Spinal cord (tissue), 10 donors: ENCODE results near the gene TMEM164. TPM values are rescaled to one million over a fixed set of nuclear protein-coding genes. Genes with fewer than 3 reads are reported as not detected.
"Not testable (repeated sequence)": the region's sequence is repeated elsewhere in the genome, so short reads cannot be mapped to it uniquely, and the experiment has no call there.

Experiments
- DNase-seq, 6 donors: peaks; one replicate each; pipeline versions ENCODE4 v3.0.0 to v3.0.0-alpha.2; 2013 to 2015; ENCODE audit warnings: low spot score in 6 of 6, low read depth in 4 of 6
- H3K27ac ChIP-seq: one replicate; pipeline ENCODE4 v1.5.1; 2013; ENCODE audit warnings: low read depth, low read length, control low read depth
- H3K27me3 ChIP-seq: one replicate; pipeline ENCODE4 v1.6.1; 2013; ENCODE audit warnings: low read length; ENCODE audit not compliant: control insufficient read depth, insufficient read depth
- H3K36me3 ChIP-seq: one replicate; pipeline ENCODE4 v1.6.1; 2013; ENCODE audit warnings: low read length; ENCODE audit not compliant: control insufficient read depth, insufficient read depth
- H3K4me1 ChIP-seq: one replicate; pipeline ENCODE4 v1.6.1; 2013; ENCODE audit warnings: low read length; ENCODE audit not compliant: control insufficient read depth, insufficient read depth
- H3K4me3 ChIP-seq: one replicate; pipeline ENCODE4 v1.5.1; 2013; ENCODE audit warnings: low read depth, low read length, control low read depth
- H3K9me3 ChIP-seq: one replicate; pipeline ENCODE4 v1.6.1; 2013; ENCODE audit warnings: low read length; ENCODE audit not compliant: control insufficient read depth, insufficient read depth
- WGBS: methylation state at CpG from one replicate; pipeline ENCODE4 v1.1.5; 2013; ENCODE audit warnings: missing lambda C conversion rate; ENCODE audit not compliant: insufficient coverage; 5-methylcytosine and 5-hydroxymethylcytosine counted together
- long read RNA-seq, 4 donors: transcript quantifications; one replicate each; lab custom pipeline, GENCODE V29; 2026
- polyA plus RNA-seq, 2 donors: library from polyadenylated mRNA; unstranded; fragments of 120-200 nt; gene quantifications; one replicate each; pipeline ENCODE4 v1.2.1, GENCODE V29; 2013; ENCODE audit not compliant: insufficient read length in 2 of 2
- total RNA-seq, 2 donors: library from RNA; depleted of rRNA in 1 of 2; stranded (reverse); fragments of 120-200 nt in 1 of 2; fragments of >200 nt in 1 of 2; gene quantifications; one replicate each; pipeline versions ENCODE4 v1.2.3 to v1.2.4, GENCODE V29; 2013 to 2014
- donor health status: healthy.

Gene TMEM164
- total RNA-seq: 10 to 100 TPM; 16.2 to 21.9 TPM
- polyA plus RNA-seq: 10 to 100 TPM; 19.4 to 21.0 TPM
- long read RNA-seq, donor 1: 0 reads
- long read RNA-seq, donor 2: 0 reads
- long read RNA-seq, donor 3, full-length matches to known transcripts: 2 of 2 reads
- long read RNA-seq, donor 3, partial matches to known transcripts: 0 of 2 reads
- long read RNA-seq, donor 3, other reads (novel, unspliced or antisense): 0 of 2 reads
- long read RNA-seq, donor 4, full-length matches to known transcripts: 1 of 1 reads
- long read RNA-seq, donor 4, partial matches to known transcripts: 0 of 1 reads
- long read RNA-seq, donor 4, other reads (novel, unspliced or antisense): 0 of 1 reads

GRCh38 chrX:110002300-110003166 is at the start of gene TMEM164:
TSS of gene TMEM164 (plus strand) at chrX:110003114. CDS start at chrX:110003775, 661 bp downstream.
- peaks cover 19% of the 10 kb centered on the region for H3K27me3 ChIP-seq
- peaks cover 25% of the 10 kb centered on the region for H3K4me1 ChIP-seq
- H3K4me3 ChIP-seq: peak within 1 kb of the TSS; percentile 71
- peak in 5 of 6 donors; percentile 45 to 91 (median 54) for DNase-seq
- no peaks in the 10 kb centered on the region for H3K9me3 ChIP-seq
- 17% methylated on average over 77 of the region's 83 CpGs for WGBS
- H3K36me3 ChIP-seq: no peaks in the 10 kb centered on the region
- peak within 1 kb of the TSS; percentile 67 for H3K27ac ChIP-seq

DNA sequence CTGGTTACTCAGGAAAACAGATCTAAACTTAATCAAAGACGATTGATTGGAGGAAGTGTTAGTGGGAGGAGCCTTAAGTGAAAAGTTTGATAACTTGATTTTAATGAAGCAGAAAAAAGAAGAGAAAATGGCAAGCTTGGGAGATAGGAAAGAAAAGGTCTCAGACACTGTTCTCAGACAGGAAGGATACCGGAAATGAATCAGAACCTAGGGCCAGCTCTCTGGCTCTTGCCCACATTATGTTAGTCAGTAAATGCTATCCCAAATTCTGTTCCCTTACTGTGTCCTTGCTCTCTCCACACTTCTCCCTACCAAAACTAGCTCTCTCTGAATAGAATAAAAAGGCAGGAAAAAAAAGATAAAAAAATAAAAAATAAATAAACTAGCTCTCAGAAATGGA is 48.6 kb upstream of the TMEM164 start:
- no peak overlapping the region for H3K4me3 ChIP-seq
- no peak overlapping the region for H3K27ac ChIP-seq
- no peaks in the 10 kb centered on the region for H3K9me3 ChIP-seq
- whole genome bisulfite sequencing: 80% methylated on average over 2 of the region's 2 CpGs
- DNase-seq: no peak
- H3K36me3 ChIP-seq: no peaks in the 10 kb centered on the region
- no peaks in the 10 kb centered on the region for H3K4me1 ChIP-seq
- H3K27me3 ChIP-seq: peaks cover 13% of the 10 kb centered on the region

DNA sequence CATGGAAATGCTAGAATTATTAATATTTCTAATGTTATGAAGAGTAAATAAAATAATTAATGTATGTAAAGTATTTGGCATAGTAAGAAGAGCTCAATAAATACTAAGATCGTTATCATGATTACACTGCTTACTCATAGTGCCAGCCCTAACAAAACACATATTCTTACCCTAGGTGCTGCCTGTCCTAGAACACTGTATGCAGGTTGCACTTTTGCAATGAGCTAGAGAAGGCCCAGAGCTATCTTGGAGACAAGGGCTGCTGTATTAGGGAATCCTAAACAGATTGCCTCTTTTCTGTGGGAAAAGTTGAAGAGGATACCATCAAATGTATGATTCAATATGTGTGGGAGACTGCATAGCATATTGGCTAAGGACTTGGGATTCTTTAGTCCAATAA is 48.0 kb upstream of the TMEM164 start:
- no peak overlapping the region for H3K27ac ChIP-seq
- H3K9me3 ChIP-seq: no peaks in the 10 kb centered on the region
- peaks cover 14% of the 10 kb centered on the region for H3K27me3 ChIP-seq
- no peak for DNase-seq
- H3K4me3 ChIP-seq: no peak overlapping the region
- H3K36me3 ChIP-seq: no peaks in the 10 kb centered on the region
- WGBS: no CpG with 5 or more reads among the region's 1 CpG
- no peaks in the 10 kb centered on the region for H3K4me1 ChIP-seq

DNA sequence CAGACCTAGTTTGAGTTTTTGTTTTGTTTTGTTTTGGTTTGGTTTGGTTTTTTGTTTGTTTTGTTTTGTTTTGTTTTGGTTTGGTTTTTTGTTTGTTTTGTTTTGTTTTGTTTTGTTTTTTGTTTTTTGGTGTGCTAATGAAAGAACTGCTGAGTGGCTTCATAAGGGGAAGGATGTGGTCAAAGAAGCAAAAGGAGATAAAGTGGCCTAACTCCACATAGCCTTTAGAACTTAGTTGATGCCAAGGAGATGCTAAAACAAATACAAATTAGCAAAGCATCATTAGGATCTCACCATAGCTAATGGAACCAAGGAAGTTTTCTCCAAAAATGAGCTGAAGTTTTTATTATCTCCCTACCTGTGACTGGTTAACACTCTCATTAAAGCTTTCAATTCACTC is 44.6 kb upstream of the TMEM164 start:
- no peaks in the 10 kb centered on the region for H3K9me3 ChIP-seq
- no peak overlapping the region for H3K27ac ChIP-seq
- no peaks in the 10 kb centered on the region for H3K36me3 ChIP-seq
- no peak for DNase-seq
- no peaks in the 10 kb centered on the region for H3K4me1 ChIP-seq
- no peak overlapping the region for H3K4me3 ChIP-seq
- peaks cover 11% of the 10 kb centered on the region for H3K27me3 ChIP-seq

- Histone ChIP-seq H3K9me3 (no peaks in the 10 kb centered on the region), H3K36me3 (no peaks in the 10 kb centered on the region), H3K27me3 (peaks cover 12% of the 10 kb centered on the region), H3K4me1 (no peaks in the 10 kb centered on the region), H3K27ac (no peak overlapping the region), H3K4me3 (no peak overlapping the region)
- no peak for DNase-seq
Observed at GRCh38 chrX:109959356-109959871, 43.5 kb upstream of the TMEM164 start.

DNA sequence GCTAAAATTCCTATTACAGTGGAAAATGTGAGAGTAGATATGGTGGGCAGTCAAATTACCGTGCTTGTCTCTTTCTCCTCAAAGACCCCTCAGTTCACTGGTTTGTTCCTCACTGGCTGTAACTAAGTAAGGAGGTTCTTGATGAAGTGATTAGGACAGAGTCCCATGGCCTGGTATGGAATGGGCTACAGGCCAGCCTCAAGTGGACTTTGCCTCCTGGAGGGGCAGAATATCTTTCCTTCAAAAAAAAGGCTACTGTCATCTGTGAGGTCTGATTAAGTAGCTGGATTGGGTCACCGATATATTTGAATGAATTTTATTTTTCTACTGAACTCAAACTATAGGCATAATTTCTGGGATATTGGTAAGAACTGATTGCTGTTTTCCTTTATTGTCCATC is 38.5 kb upstream of the TMEM164 start:
- no peaks in the 10 kb centered on the region for H3K4me1 ChIP-seq
- peaks cover 8% of the 10 kb centered on the region for H3K27me3 ChIP-seq
- no peak overlapping the region for H3K4me3 ChIP-seq
- no CpG with 5 or more reads among the region's 2 CpGs for WGBS
- DNase-seq: no peak
- no peaks in the 10 kb centered on the region for H3K9me3 ChIP-seq
- no peak overlapping the region for H3K27ac ChIP-seq
- H3K36me3 ChIP-seq: no peaks in the 10 kb centered on the region

GRCh38 chrX:109966246-109966645 is 36.7 kb upstream of the TMEM164 start:
- H3K27me3 ChIP-seq: peaks cover 8% of the 10 kb centered on the region
- WGBS: no CpG with 5 or more reads among the region's 1 CpG
- H3K27ac ChIP-seq: no peak overlapping the region
- no peaks in the 10 kb centered on the region for H3K4me1 ChIP-seq
- H3K9me3 ChIP-seq: no peaks in the 10 kb centered on the region
- no peak overlapping the region for H3K4me3 ChIP-seq
- no peaks in the 10 kb centered on the region for H3K36me3 ChIP-seq
- DNase-seq: no peak

DNA sequence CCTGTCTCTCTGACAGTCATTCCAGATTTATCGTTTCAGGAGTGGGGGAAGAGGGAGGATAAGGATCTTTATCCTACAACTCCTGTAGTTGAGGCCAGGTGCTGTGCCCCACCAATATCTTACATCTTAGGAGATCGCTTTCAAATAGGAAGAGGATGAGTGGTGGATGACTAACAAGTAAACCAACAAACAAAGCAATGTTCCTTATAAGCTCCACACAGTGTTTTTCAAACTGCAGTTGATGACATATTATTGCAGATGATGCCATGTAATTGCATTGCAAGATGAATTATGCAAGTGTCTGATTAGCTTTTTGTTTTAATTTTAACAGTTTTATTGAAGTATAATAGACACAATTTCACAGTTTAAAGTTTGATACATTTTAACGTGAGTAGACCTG is 35.8 kb upstream of the TMEM164 start:
- WGBS: no CpG with 5 or more reads among the region's 3 CpGs
- H3K27ac ChIP-seq: no peak overlapping the region
- no peak for DNase-seq
- peaks cover 6% of the 10 kb centered on the region for H3K27me3 ChIP-seq
- H3K9me3 ChIP-seq: no peaks in the 10 kb centered on the region
- no peak overlapping the region for H3K4me3 ChIP-seq
- no peaks in the 10 kb centered on the region for H3K4me1 ChIP-seq
- no peaks in the 10 kb centered on the region for H3K36me3 ChIP-seq

GRCh38 chrX:109970841-109971240 is 32.1 kb upstream of the TMEM164 start:
- H3K9me3 ChIP-seq, H3K4me1 ChIP-seq, H3K27ac ChIP-seq, DNase-seq, H3K36me3 ChIP-seq, H3K4me3 ChIP-seq, H3K27me3 ChIP-seq: not testable (repeated sequence)
- WGBS: 83% methylated on average over 4 of the region's 4 CpGs
